COR-L47 (cell line): ENCODE results near the gene MCUR1.
A peak's percentile ranks its signal among the peaks of the same experiment; 100 is the strongest.
"Not testable (repeated sequence)": the region's sequence is repeated elsewhere in the genome, so short reads cannot be mapped to it uniquely, and the experiment has no call there.

ENCODE experiments used
- DNase-seq: peaks from one replicate; lab custom pipeline; 2025; lab: John Stamatoyannopoulos, UW

MCUR1 gene

GRCh38 chr6:13828656-13829301 is 14.4 kb upstream of the MCUR1 start:
- not testable (repeated sequence) for DNase-seq

DNA sequence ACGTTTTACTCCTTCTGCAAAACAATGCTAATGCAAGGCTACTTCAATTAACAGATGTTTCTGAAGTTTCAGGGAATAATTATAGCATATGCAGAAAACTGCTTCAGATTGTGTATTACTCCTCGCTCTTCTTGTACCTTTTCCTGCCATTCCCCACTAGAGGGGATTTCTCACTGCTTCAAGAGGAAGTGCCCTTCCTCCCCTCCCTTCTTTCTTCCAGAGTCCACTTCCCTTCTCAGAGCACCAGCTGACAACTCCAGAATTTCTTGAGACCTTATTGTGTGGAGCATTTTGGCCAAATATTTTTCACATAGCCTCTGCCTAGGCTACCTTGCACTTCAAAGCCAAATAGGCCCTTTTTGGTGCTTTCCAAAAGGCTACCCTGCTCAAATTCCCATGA is 12.7 kb upstream of the MCUR1 start:
- no peak for DNase-seq

DNA sequence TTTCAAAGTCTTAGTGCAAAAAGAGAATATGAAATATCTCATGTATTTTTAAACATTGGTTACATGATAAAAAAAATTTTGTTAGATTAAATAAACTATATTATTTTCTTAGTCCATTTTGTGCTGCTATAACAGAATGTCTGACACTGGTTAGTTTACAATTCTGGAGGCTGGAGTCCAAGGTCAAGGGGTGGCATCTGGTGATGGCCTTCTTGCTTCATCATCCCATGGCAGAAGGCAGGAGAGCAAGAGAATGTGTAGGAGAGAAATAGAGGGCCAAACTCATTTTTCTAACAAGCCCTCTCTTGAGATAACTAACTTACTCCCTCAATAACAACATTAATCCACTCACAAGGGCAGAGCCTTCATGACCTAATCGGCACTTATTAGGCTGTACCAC is 11.5 kb upstream of the MCUR1 start:
- no peak for DNase-seq

- DNase-seq: no peak
Measured at GRCh38 chr6:13818341-13818740, 4.0 kb upstream of the MCUR1 start.

DNA sequence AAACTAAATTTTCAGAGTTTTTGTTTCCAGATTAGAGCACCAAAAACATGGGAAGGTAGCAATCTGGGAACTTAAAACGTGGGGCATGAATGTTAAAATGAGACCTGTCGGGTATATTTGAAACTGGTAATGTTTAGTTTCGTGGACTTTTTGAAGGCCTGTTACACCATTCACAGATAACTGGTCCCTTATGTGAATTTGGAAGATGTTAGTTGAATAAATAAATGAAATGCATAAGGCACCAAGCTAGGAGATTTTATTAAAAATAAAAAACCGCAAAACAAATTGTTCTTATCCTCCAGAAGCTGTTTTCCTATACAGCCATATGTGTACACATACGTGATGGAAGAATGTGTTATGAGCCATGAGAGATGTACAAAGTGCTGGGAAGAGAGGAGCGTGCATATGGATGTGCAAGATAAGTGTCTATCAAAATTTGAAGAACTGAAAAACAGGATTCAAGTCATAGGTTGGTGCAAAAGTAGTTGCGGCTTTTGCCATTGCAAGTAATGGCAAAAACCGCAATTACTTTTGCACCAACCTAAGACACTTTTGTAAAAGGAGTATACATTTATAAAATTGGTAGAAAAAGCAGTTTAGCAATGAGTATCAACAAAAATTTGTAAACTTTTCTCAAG is 700 bp upstream of the MCUR1 start:
- no peak for DNase-seq

DNA sequence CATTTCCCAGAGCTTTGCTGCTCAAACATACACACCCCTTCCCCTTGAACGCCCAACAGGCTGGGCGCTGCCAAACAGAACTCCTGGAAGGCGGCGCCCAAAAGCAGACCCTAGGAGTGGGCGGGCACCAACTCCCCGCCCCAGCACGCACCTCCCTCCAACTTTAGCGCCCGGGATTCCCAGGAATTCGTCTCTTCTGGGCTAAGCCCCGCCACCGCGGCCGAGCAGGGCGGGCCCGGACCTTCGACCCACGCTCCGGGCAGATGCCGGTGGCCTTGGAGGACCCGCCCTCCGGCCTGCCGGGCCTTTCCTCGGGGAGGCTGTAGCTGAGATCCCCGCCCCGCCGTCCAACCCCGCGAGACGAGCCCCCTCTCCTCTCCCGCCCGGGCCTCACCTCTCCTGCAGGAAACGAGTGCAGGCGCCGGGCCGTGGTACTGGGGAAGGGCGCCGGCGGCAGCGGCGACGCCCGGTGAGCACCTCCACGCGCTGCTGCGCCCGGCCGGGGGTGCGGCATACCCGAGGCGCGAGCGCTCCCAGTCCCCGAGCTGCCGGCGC is 659 bp downstream of the MCUR1 start:
- DNase-seq: peak; percentile 64

DNA sequence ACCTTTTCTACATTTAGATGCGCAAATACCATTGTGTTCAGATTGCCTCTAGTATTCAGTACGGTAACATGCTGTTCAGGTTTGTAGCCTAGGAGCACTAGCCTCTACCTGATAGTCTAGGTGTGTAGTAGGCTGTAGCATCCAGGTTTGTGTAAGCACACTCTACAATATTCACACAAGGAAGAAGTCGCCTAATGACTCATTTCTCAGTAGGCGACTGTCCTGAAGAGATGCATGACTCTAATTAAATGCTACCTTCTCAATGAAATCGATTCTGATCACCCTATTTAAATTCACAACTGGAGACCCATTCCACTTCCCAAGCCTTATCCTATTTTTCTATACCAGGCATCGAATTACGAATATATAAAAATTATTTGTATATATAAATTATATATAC is 1.3 kb downstream of the MCUR1 start:
- no peak for DNase-seq

GRCh38 chr6:13812359-13812642 is 2.1 kb downstream of the MCUR1 start:
- no peak for DNase-seq

DNA sequence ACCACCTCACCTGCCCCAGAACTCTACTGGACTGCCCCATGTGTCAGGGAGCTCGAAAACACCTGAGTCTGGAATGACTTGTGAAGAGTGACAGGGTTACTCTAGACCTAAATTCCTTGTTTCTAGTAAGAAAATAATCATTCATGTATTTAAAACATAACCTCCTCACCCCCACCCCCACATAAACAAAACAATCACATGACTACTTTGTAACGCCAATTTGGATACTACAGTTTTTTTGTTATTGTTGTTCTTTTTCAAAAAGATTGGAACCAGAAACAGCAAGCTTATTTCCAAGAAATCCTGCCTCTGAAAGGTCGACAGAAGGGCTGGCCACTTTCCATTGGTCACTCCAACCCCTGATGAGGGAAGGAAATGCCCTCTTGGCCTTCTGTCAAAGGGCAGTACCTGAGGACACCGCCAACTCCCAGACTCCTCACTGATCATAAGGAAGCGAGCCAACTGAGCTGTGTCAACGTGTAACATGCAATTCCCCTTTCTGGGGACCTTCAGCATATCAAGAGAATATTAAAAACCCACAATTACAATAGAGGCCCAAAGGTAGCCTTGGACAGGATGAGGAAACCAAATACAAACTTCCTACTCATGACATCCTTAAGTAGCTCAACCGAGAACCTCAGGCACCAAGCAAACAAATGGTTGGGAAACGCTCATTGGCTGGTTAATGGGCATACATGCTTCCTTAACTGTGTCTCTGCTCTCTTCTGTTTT is 2.6 kb downstream of the MCUR1 start:
- no peak for DNase-seq

GRCh38 chr6:13810688-13811446 is 3.5 kb downstream of the MCUR1 start:
- no peak for DNase-seq

GRCh38 chr6:13808801-13809200 is 5.6 kb downstream of the MCUR1 start:
- DNase-seq: no peak

GRCh38 chr6:13807696-13808095 is 6.7 kb downstream of the MCUR1 start:
- DNase-seq: no peak

- DNase-seq: no peak
Measured at GRCh38 chr6:13803581-13803980, 10.8 kb downstream of the MCUR1 start.

GRCh38 chr6:13800615-13801014 is 13.7 kb downstream of the MCUR1 start:
- no peak for DNase-seq

GRCh38 chr6:13796781-13797180 is 17.6 kb downstream of the MCUR1 start:
- DNase-seq: no peak

DNA sequence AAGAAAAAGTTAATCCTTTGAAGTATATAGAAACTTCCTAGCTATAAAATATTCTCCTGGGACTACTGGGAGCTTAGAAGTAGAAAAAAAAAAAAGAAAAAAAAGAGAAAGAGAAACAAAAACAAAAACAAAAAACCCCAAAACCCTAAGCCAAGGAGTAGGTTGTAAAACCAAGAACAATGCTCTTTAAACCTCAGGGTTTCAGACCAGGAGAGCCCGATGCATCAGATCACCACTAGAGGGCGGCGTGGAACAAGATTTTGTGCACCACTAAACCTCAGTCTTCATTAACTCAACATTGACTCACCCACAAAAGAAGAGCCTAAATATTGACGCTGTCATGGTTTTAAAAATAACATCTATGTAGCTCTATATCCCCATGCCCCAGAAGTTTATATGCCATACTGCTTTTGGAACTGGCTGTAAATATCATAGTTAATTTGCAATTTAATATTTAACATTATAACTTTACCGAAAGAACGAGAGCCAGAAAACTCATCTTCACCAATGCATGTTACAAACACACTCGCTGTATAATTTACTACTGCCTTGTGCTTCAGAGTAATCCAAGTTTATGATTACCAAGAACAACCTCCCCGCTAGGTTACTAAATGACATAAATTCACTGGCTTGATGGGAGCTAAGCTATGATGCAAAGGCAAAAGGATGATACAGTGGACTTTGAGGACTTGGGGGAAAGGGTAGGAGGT is 19.2 kb downstream of the MCUR1 start:
- DNase-seq: peak; percentile 78

GRCh38 chr6:13794184-13794583 is 20.2 kb downstream of the MCUR1 start:
- DNase-seq: no peak

- DNase-seq: no peak
Measured at GRCh38 chr6:13789746-13790145, 24.6 kb downstream of the MCUR1 start.

- no peak for DNase-seq
Measured at GRCh38 chr6:13788820-13789219, 25.5 kb downstream of the MCUR1 start.

DNA sequence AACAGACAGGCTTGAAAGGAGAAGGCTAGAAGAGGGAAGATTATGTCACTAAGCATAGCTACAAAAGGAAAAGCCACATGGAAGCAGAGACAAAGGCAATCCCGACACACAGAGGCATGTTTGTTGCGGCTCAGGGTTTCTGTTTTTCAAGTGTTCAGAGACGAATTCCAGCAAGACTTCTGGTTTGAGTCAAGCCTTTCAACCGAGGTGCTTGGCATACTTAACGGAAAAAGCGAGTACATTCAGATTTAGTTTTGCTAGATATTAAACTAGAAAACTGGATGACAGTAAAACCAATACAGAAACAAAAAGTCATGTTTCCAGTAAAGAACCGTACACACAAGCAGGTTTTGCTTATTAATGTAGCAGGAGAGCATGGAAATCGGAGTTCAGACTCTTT is 27.2 kb downstream of the MCUR1 start:
- no peak for DNase-seq

DNA sequence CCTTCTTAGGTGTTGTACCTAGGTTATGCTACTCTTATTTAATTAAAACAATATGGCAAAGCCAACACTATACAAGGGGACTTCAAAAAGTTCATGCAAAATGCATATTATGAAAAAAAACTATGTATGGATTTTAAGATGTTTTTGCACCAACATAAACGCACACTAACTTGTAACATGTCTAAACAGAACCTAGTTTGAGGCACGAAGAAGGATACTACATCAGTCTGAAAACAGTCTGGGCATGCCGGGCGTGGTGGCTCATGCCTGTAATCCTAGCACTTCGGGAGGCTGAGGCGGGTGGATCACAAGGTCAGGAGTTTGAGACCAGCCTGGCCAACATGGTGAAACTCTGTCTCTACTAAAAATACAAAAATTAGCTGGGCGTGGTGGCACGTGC is 34.2 kb downstream of the MCUR1 start:
- not testable (repeated sequence) for DNase-seq

DNA sequence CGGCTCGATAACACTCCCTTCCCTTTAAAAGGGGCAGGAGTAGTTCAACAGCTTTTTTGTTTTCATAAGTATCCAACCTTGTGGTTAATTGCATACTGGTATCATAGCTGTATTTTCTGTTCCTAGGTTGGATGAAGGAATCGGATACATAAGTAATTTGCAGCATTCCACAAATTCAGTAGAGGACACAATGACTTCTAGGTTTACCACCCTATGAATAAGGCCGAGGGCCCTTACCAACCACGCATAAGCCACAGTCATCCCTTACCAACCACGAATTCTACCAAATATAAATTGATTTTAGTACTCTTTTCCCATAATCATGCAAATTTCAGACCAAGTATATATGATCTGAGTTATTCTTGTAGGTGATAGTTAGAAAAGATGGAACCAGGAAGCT is 36.3 kb downstream of the MCUR1 start:
- DNase-seq: no peak
